Measurements from ENCODE around the gene KRTAP22-1. TPM values are rescaled to one million over a fixed set of nuclear protein-coding genes. Genes with fewer than 3 reads are reported as not detected.

Gene KRTAP22-1
- polyA plus RNA-seq, 4 donors = not detected

- WGBS, 3 donors = 46 to 64% (median 60%) methylated on average over 1 of the region's 1 CpG
These were observed 21.5 kb upstream of the KRTAP22-1 start for GRCh38 chr21:30579346-30579745.

GRCh38 chr21:30580132-30580531 is 20.8 kb upstream of the KRTAP22-1 start:
- FAIRE-seq (no peak), DNase-seq (no peak)
- 40 to 57% (median 41%) methylated on average over 3 of the region's 3 CpGs for WGBS, 3 donors
- H3K36me3 ChIP-seq (ENCODE audit: control insufficient read depth in 3 of 3, insufficient read depth in 2 of 3, low read depth in 1 of 3, low read length in 3 of 3) = no peaks in the 10 kb centered on the region
- no peaks in the 10 kb centered on the region for H3K27me3 ChIP-seq (ENCODE audit: control insufficient read depth in 3 of 3, insufficient read depth in 3 of 3, low read length in 3 of 3)
- H3K27ac ChIP-seq (ENCODE audit: low read depth in 1 of 3, low read length in 2 of 3) = no peak overlapping the region
- no peaks in the 10 kb centered on the region for H3K9me3 ChIP-seq (ENCODE audit: control insufficient read depth in 2 of 2, insufficient read depth in 1 of 2, low read depth in 1 of 2, low read length in 1 of 2)
- H3K4me1 ChIP-seq (ENCODE audit: control insufficient read depth in 3 of 3, insufficient read depth in 2 of 3, low read depth in 1 of 3, low read length in 2 of 3) = no peaks in the 10 kb centered on the region
- no peak overlapping the region for H3K4me3 ChIP-seq (ENCODE audit: low read depth in 1 of 3, low read length in 3 of 3)

More at GRCh38 chr21:30579346-30579745, 21.5 kb upstream of the KRTAP22-1 start:
- no peak for DNase-seq
- Histone ChIP-seq H3K9me3 (ENCODE audit: control insufficient read depth in 2 of 2, insufficient read depth in 1 of 2, low read depth in 1 of 2, low read length in 1 of 2) (no peaks in the 10 kb centered on the region), H3K4me3 (ENCODE audit: low read depth in 1 of 3, low read length in 3 of 3) (no peak overlapping the region), H3K27ac (ENCODE audit: low read depth in 1 of 3, low read length in 2 of 3) (no peak overlapping the region), H3K27me3 (ENCODE audit: control insufficient read depth in 3 of 3, insufficient read depth in 3 of 3, low read length in 3 of 3) (no peaks in the 10 kb centered on the region), H3K4me1 (ENCODE audit: control insufficient read depth in 3 of 3, insufficient read depth in 2 of 3, low read depth in 1 of 3, low read length in 2 of 3) (no peaks in the 10 kb centered on the region), H3K36me3 (ENCODE audit: control insufficient read depth in 3 of 3, insufficient read depth in 2 of 3, low read depth in 1 of 3, low read length in 3 of 3) (no peaks in the 10 kb centered on the region)
- FAIRE-seq = no peak

- H3K36me3 ChIP-seq (ENCODE audit: control insufficient read depth in 3 of 3, insufficient read depth in 2 of 3, low read depth in 1 of 3, low read length in 3 of 3) = no peaks in the 10 kb centered on the region
- H3K4me1 ChIP-seq (ENCODE audit: control insufficient read depth in 3 of 3, insufficient read depth in 2 of 3, low read depth in 1 of 3, low read length in 2 of 3) = no peaks in the 10 kb centered on the region
- H3K9me3 ChIP-seq (ENCODE audit: control insufficient read depth in 2 of 2, insufficient read depth in 1 of 2, low read depth in 1 of 2, low read length in 1 of 2) = no peaks in the 10 kb centered on the region
- no peak overlapping the region for H3K4me3 ChIP-seq (ENCODE audit: low read depth in 1 of 3, low read length in 3 of 3)
- no peak overlapping the region for H3K27ac ChIP-seq (ENCODE audit: low read depth in 1 of 3, low read length in 2 of 3)
- FAIRE-seq = no peak
- no peaks in the 10 kb centered on the region for H3K27me3 ChIP-seq (ENCODE audit: control insufficient read depth in 3 of 3, insufficient read depth in 3 of 3, low read length in 3 of 3)
- DNase-seq = no peak
- WGBS, 3 donors = 77 to 88% (median 80%) methylated on average over 1 of the region's 1 CpG
These were observed 18.0 kb upstream of the KRTAP22-1 start for GRCh38 chr21:30582870-30583269.

DNA sequence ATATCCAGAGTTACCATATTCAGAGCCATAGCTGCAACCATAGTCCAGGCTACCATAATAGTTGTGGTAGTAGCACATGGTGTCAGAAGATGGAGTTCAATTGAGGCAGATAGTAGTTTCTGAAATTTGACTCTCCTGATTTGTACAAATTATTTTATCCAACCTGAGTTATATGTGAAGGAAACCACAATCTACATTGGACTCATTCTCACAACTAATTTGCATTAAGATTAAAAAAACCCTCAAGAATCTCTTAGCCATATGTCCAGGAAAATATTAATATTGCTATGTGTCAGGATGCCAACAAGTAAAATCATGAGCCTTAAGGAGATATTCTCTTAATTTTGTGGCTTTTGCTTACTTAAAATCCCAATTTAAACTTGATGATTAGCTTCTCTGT is 10.6 kb upstream of the KRTAP22-1 start, which contains the start of gene KRTAP22-2:
Gene KRTAP22-2 (minus strand): TSS at position 101 of the 400 bp plus-strand sequence.
- DNase-seq (no peak), FAIRE-seq (no peak)

DNA sequence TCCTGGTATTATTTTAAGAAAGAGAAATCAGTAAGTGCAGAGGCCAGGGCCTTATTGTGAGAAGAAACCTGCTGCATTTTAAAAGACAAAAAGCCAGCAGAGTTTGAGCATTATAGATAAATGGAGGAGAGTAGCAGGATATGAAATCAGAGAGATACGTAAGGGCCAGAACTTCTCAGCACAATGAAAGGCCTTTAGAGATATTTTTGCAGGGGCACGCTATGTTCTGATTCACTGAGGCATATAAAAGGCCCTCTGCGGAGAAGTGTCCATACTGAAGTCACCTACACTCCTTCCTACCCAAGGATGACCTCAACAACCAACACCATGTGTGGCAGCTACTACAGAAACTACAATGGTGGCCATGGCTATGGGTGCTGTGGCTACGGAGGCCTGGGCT is 8.7 kb upstream of the KRTAP22-1 start, which contains the start of gene KRTAP6-3:
Gene KRTAP6-3 (plus strand): TSS at position 301 of the 400 bp plus-strand sequence. CDS start 6 bp downstream, at position 307.
- Histone ChIP-seq H3K4me1 (ENCODE audit: control insufficient read depth in 3 of 3, insufficient read depth in 2 of 3, low read depth in 1 of 3, low read length in 2 of 3) (no peaks in the 10 kb centered on the region), H3K27me3 (ENCODE audit: control insufficient read depth in 3 of 3, insufficient read depth in 3 of 3, low read length in 3 of 3) (no peaks in the 10 kb centered on the region), H3K9me3 (ENCODE audit: control insufficient read depth in 2 of 2, insufficient read depth in 1 of 2, low read depth in 1 of 2, low read length in 1 of 2) (peaks cover 0 to 2% of the 10 kb centered on the region in 2 donors), H3K36me3 (ENCODE audit: control insufficient read depth in 3 of 3, insufficient read depth in 2 of 3, low read depth in 1 of 3, low read length in 3 of 3) (no peaks in the 10 kb centered on the region), H3K4me3 (ENCODE audit: low read depth in 1 of 3, low read length in 3 of 3) (no peak within 1 kb of the TSS), H3K27ac (ENCODE audit: low read depth in 1 of 3, low read length in 2 of 3) (no peak within 1 kb of the TSS)
- DNase-seq (no peak), FAIRE-seq (no peak)
- WGBS, 3 donors = 91 to 97% (median 92%) methylated on average over 4 of the region's 4 CpGs

More for the DNA sequence above, 10.6 kb upstream of the KRTAP22-1 start, which contains the start of gene KRTAP22-2:
- Histone ChIP-seq H3K4me3 (ENCODE audit: low read depth in 1 of 3, low read length in 3 of 3) (no peak within 1 kb of the TSS), H3K4me1 (ENCODE audit: control insufficient read depth in 3 of 3, insufficient read depth in 2 of 3, low read depth in 1 of 3, low read length in 2 of 3) (no peaks in the 10 kb centered on the region), H3K36me3 (ENCODE audit: control insufficient read depth in 3 of 3, insufficient read depth in 2 of 3, low read depth in 1 of 3, low read length in 3 of 3) (no peaks in the 10 kb centered on the region), H3K27ac (ENCODE audit: low read depth in 1 of 3, low read length in 2 of 3) (no peak within 1 kb of the TSS), H3K27me3 (ENCODE audit: control insufficient read depth in 3 of 3, insufficient read depth in 3 of 3, low read length in 3 of 3) (no peaks in the 10 kb centered on the region), H3K9me3 (ENCODE audit: control insufficient read depth in 2 of 2, insufficient read depth in 1 of 2, low read depth in 1 of 2, low read length in 1 of 2) (peaks cover 0 to 2% of the 10 kb centered on the region in 2 donors)

DNA sequence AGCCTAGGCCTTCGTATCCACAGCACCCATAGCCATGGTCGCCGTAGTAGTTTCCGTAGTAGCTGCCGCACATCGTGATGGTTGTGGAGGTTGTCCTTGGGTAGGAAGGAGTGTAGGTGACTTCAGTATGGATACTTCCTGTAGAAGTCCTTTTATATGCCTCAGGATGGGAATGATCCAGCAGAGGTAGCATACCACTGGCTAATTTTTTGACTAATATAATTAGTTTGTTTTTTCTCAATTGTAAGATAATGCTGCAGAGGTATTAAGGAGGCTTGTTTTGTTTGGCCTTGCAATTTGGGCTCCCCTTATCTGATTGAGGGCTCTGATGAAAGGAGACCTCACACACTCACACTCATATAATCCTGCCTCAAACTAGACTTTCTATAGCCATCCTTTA is 2.1 kb upstream of the KRTAP22-1 start, which contains the start of gene KRTAP6-2:
Gene KRTAP6-2 (minus strand): TSS at position 101 of the 400 bp plus-strand sequence. CDS start 28 bp downstream, at position 73.
- Histone ChIP-seq H3K9me3 (ENCODE audit: control insufficient read depth in 2 of 2, insufficient read depth in 1 of 2, low read depth in 1 of 2, low read length in 1 of 2) (peaks cover 0 to 5% of the 10 kb centered on the region in 2 donors), H3K27me3 (ENCODE audit: control insufficient read depth in 3 of 3, insufficient read depth in 3 of 3, low read length in 3 of 3) (no peaks in the 10 kb centered on the region), H3K4me3 (ENCODE audit: low read depth in 1 of 3, low read length in 3 of 3) (no peak within 1 kb of the TSS), H3K27ac (ENCODE audit: low read depth in 1 of 3, low read length in 2 of 3) (no peak within 1 kb of the TSS), H3K4me1 (ENCODE audit: control insufficient read depth in 3 of 3, insufficient read depth in 2 of 3, low read depth in 1 of 3, low read length in 2 of 3) (no peaks in the 10 kb centered on the region), H3K36me3 (ENCODE audit: control insufficient read depth in 3 of 3, insufficient read depth in 2 of 3, low read depth in 1 of 3, low read length in 3 of 3) (no peaks in the 10 kb centered on the region)
- FAIRE-seq (no peak), DNase-seq (no peak)
- 95 to 97% (median 96%) methylated on average over 6 of the region's 6 CpGs for WGBS, 3 donors

GRCh38 chr21:30605968-30606367 is 5.1 kb downstream of the KRTAP22-1 start:
- no peak overlapping the region for H3K27ac ChIP-seq (ENCODE audit: low read depth in 1 of 3, low read length in 2 of 3)
- H3K27me3 ChIP-seq (ENCODE audit: control insufficient read depth in 3 of 3, insufficient read depth in 3 of 3, low read length in 3 of 3) = no peaks in the 10 kb centered on the region
- H3K9me3 ChIP-seq (ENCODE audit: control insufficient read depth in 2 of 2, insufficient read depth in 1 of 2, low read depth in 1 of 2, low read length in 1 of 2) = peaks cover 0 to 12% of the 10 kb centered on the region in 2 donors
- no peak for DNase-seq
- no peaks in the 10 kb centered on the region for H3K4me1 ChIP-seq (ENCODE audit: control insufficient read depth in 3 of 3, insufficient read depth in 2 of 3, low read depth in 1 of 3, low read length in 2 of 3)
- H3K36me3 ChIP-seq (ENCODE audit: control insufficient read depth in 3 of 3, insufficient read depth in 2 of 3, low read depth in 1 of 3, low read length in 3 of 3) = no peaks in the 10 kb centered on the region
- FAIRE-seq = no peak
- WGBS, 3 donors = 64 to 93% (median 86%) methylated on average over 2 of the region's 2 CpGs
- H3K4me3 ChIP-seq (ENCODE audit: low read depth in 1 of 3, low read length in 3 of 3) = no peak overlapping the region

DNA sequence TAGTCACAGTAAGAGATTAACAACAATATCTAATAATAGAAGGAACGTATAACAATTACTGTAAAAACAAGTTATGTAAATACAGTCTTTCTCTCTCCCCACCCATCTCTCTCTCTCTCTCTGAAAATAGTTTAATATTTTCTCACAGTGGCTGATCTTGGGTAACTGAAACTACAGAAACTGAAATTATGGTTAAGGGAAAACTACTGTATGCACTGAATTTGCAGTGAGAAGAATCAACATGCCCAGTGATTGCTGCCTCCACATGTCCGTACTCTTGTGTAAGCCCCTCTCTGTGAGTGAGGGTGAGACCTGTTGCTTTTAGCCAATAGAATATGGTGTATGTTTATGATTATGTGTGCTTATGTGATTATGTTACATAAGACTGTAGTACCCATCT is 11.2 kb downstream of the KRTAP22-1 start:
- Histone ChIP-seq H3K36me3 (ENCODE audit: control insufficient read depth in 3 of 3, insufficient read depth in 2 of 3, low read depth in 1 of 3, low read length in 3 of 3) (no peaks in the 10 kb centered on the region), H3K27me3 (ENCODE audit: control insufficient read depth in 3 of 3, insufficient read depth in 3 of 3, low read length in 3 of 3) (no peaks in the 10 kb centered on the region), H3K27ac (ENCODE audit: low read depth in 1 of 3, low read length in 2 of 3) (no peak overlapping the region), H3K4me1 (ENCODE audit: control insufficient read depth in 3 of 3, insufficient read depth in 2 of 3, low read depth in 1 of 3, low read length in 2 of 3) (no peaks in the 10 kb centered on the region), H3K9me3 (ENCODE audit: control insufficient read depth in 2 of 2, insufficient read depth in 1 of 2, low read depth in 1 of 2, low read length in 1 of 2) (peaks cover 0 to 6% of the 10 kb centered on the region in 2 donors), H3K4me3 (ENCODE audit: low read depth in 1 of 3, low read length in 3 of 3) (no peak overlapping the region)
- no peak for FAIRE-seq
- WGBS, 3 donors = 80 to 89% (median 87%) methylated on average over 2 of the region's 2 CpGs
- no peak for DNase-seq

DNA sequence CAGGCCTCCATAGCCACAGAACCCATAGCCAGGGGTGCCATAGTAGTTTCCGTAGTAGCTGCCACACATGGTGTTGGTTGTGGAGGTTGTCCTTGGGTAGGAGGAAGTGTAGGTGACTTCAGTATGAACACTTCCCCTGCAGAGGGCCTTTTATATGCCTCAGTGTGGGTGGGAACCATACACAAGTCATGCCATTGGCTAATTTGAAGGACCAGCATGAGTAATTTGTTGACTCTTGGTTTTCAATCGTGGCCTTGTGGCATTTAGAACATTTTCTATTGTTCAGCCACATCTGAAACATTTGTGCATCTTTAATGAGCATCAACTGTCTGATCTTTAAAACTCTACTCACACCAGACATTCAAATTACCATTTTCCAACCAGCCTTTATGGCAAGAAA is 12.9 kb downstream of the KRTAP22-1 start, which contains the start of gene KRTAP6-1:
Gene KRTAP6-1 (minus strand): TSS at position 95 of the 400 bp plus-strand sequence. CDS start 26 bp downstream, at position 69.
- no peaks in the 10 kb centered on the region for H3K36me3 ChIP-seq (ENCODE audit: control insufficient read depth in 3 of 3, insufficient read depth in 2 of 3, low read depth in 1 of 3, low read length in 3 of 3)
- no peak for DNase-seq
- 51 to 80% (median 53%) methylated on average over 2 of the region's 2 CpGs for WGBS, 3 donors
- H3K4me1 ChIP-seq (ENCODE audit: control insufficient read depth in 3 of 3, insufficient read depth in 2 of 3, low read depth in 1 of 3, low read length in 2 of 3) = no peaks in the 10 kb centered on the region
- H3K27ac ChIP-seq (ENCODE audit: low read depth in 1 of 3, low read length in 2 of 3) = no peak within 1 kb of the TSS
- H3K27me3 ChIP-seq (ENCODE audit: control insufficient read depth in 3 of 3, insufficient read depth in 3 of 3, low read length in 3 of 3) = no peaks in the 10 kb centered on the region
- peaks cover 0 to 3% of the 10 kb centered on the region in 2 donors for H3K9me3 ChIP-seq (ENCODE audit: control insufficient read depth in 2 of 2, insufficient read depth in 1 of 2, low read depth in 1 of 2, low read length in 1 of 2)
- no peak for FAIRE-seq
- no peak within 1 kb of the TSS for H3K4me3 ChIP-seq (ENCODE audit: low read depth in 1 of 3, low read length in 3 of 3)
